SU-DHL-6 (cell line): Measurements from ENCODE around the gene RPS6KC1.
"Not testable (repeated sequence)": the region's sequence is repeated elsewhere in the genome, so short reads cannot be mapped to it uniquely, and the experiment has no call there.

Experiments used
- CTCF ChIP-seq: fragments of 200-600 bp; sonication (generic); IDR thresholded peaks from one replicate; pipeline ENCODE4 v1.5.1; 2017; ENCODE audit warnings: antibody characterized with exemption, mild to moderate bottlenecking, low read length, moderate library complexity; ENCODE audit not compliant: insufficient read depth, poor library complexity, severe bottlenecking
- EZH2phosphoT487 ChIP-seq: fragments of 200-600 bp; sonication (generic), shearing (Covaris generic); conservative IDR thresholded peaks from 2 replicates; pipeline ENCODE4 v1.6.1; 2018; ENCODE audit warnings: mild to moderate bottlenecking, antibody characterized with exemption, low read length, moderate library complexity, mixed read lengths

GRCh38 chr1:213117699-213118180, 66.7 kb downstream of the RPS6KC1 start:
- TF ChIP-seq EZH2phosphoT487, CTCF: not testable (repeated sequence)
